WTC11 (cell line): ENCODE measurements around the gene SHANK3. TPM values are rescaled to one million over a fixed set of nuclear protein-coding genes. Genes with fewer than 3 reads are reported as not detected.
A peak's percentile ranks its signal among the peaks of the same experiment; 100 is the strongest.

ENCODE experiments used
- ATAC-seq: fragments of 200-7000 bp; cut with Tn5 transposase; 2 replicates; pipeline ENCODE4 v1.10.0; 2021; ENCODE audit warnings: mild to moderate bottlenecking, moderate library complexity
- CTCF ChIA-PET: fragments of 300-600 bp; sonication (Branson Sonifier 250); formaldehyde crosslinking; loops from one replicate; lab custom pipeline; 2021; ENCODE audit warnings: antibody characterized with exemption; lab: Charles Lee
- POLR2A ChIA-PET: fragments of 350-600 bp; sonication (Branson Sonifier 250); formaldehyde crosslinking; loops from one replicate; lab custom pipeline; 2021; ENCODE audit warnings: antibody characterized with exemption; lab: Charles Lee
- DNase-seq: peaks from one replicate; pipeline ENCODE4 v3.0.0; 2021; ENCODE audit warnings: low spot score
- H3K27ac Mint-ChIP-seq: 2 replicates; pipeline ENCODE4 v1.8.0; 2021; ENCODE audit warnings: mixed read lengths
- H3K27me3 Mint-ChIP-seq: 2 replicates; pipeline ENCODE4 v1.8.0; 2021; ENCODE audit warnings: low read depth, mild to moderate bottlenecking, moderate library complexity, mixed read lengths
- H3K36me3 Mint-ChIP-seq: 2 replicates; pipeline ENCODE4 v1.8.0; 2021; ENCODE audit warnings: mixed read lengths
- H3K4me1 Mint-ChIP-seq: 2 replicates; pipeline ENCODE4 v1.8.0; 2022; ENCODE audit warnings: mixed read lengths
- H3K4me3 Mint-ChIP-seq: 2 replicates; pipeline ENCODE4 v1.8.0; 2021; ENCODE audit warnings: mild to moderate bottlenecking, moderate library complexity, mixed read lengths
- H3K9me3 Mint-ChIP-seq: 2 replicates; pipeline ENCODE4 v1.8.0; 2021; ENCODE audit warnings: mixed read lengths
- ATF1 ChIP-seq: sonication (generic); formaldehyde crosslinking; IDR thresholded peaks from 2 replicates; pipeline ENCODE4 v1.8.1; 2023; ENCODE audit warnings: mild to moderate bottlenecking, moderate library complexity, missing genetic modification reagents
- CREB1 ChIP-seq: sonication (generic); formaldehyde crosslinking; IDR thresholded peaks from 2 replicates; pipeline ENCODE4 v1.8.0; 2023; ENCODE audit warnings: mild to moderate bottlenecking, missing genetic modification reagents
- CREM ChIP-seq: sonication (generic); formaldehyde crosslinking; IDR thresholded peaks from 2 replicates; pipeline ENCODE4 v1.8.1; 2022; ENCODE audit warnings: mild to moderate bottlenecking, missing genetic modification reagents, moderate library complexity
- EMX1 ChIP-seq: fragments of 250-450 bp; sonication (Bioruptor Pico); IDR thresholded peaks from 2 replicates; pipeline ENCODE4 v1.8.0; 2021; ENCODE audit warnings: mild to moderate bottlenecking
- ESRRA ChIP-seq: sonication (generic); formaldehyde crosslinking; IDR thresholded peaks from 2 replicates; pipeline ENCODE4 v1.8.1; 2022; ENCODE audit warnings: mild to moderate bottlenecking, missing genetic modification reagents, borderline replicate concordance
- FOXK1 ChIP-seq: sonication (generic); formaldehyde crosslinking; IDR thresholded peaks from 2 replicates; pipeline ENCODE4 v1.8.0; 2022; ENCODE audit warnings: mild to moderate bottlenecking, moderate library complexity, missing genetic modification reagents
- FOXP1 ChIP-seq: sonication (generic); formaldehyde crosslinking; IDR thresholded peaks from 2 replicates; pipeline ENCODE4 v1.8.0; 2022; ENCODE audit warnings: missing genetic modification reagents, mild to moderate bottlenecking, moderate library complexity, borderline replicate concordance
- JAZF1 ChIP-seq: fragments of 250-450 bp; sonication (Bioruptor Pico); IDR thresholded peaks from 2 replicates; pipeline ENCODE4 v1.9.0; 2021; ENCODE audit warnings: moderate library complexity, mild to moderate bottlenecking, inconsistent platforms
- NR1H2 ChIP-seq: sonication (generic); formaldehyde crosslinking; IDR thresholded peaks from 2 replicates; pipeline ENCODE4 v1.9.0; 2021; ENCODE audit warnings: mild to moderate bottlenecking, moderate library complexity, missing genetic modification reagents
- OVOL2 ChIP-seq: fragments of 250-450 bp; sonication (Bioruptor Pico); IDR thresholded peaks from 2 replicates; pipeline ENCODE4 v1.9.0; 2021; ENCODE audit warnings: mild to moderate bottlenecking, borderline replicate concordance
- RORB ChIP-seq: fragments of 250-450 bp; sonication (Bioruptor Pico); IDR thresholded peaks from 2 replicates; pipeline ENCODE4 v1.9.0; 2021; ENCODE audit warnings: mild to moderate bottlenecking
- SMAD4 ChIP-seq: sonication (generic); formaldehyde crosslinking; IDR thresholded peaks from 2 replicates; pipeline ENCODE4 v1.8.0; 2022; ENCODE audit warnings: mild to moderate bottlenecking, missing genetic modification reagents
- SOX15 ChIP-seq: fragments of 250-450 bp; sonication (Bioruptor Pico); IDR thresholded peaks from 2 replicates; pipeline ENCODE4 v1.9.0; 2021; ENCODE audit warnings: mild to moderate bottlenecking
- TCF7 ChIP-seq: sonication (generic); formaldehyde crosslinking; IDR thresholded peaks from 2 replicates; pipeline ENCODE4 v1.8.0; 2022; ENCODE audit warnings: mild to moderate bottlenecking, low read depth, missing genetic modification reagents, moderate library complexity
- TEAD1 ChIP-seq: sonication (generic); formaldehyde crosslinking; IDR thresholded peaks from 2 replicates; pipeline ENCODE4 v1.8.0; 2022; ENCODE audit warnings: mild to moderate bottlenecking, missing genetic modification reagents
- TEAD4 ChIP-seq: sonication (generic); formaldehyde crosslinking; IDR thresholded peaks from 2 replicates; pipeline ENCODE4 v1.8.0; 2022; ENCODE audit warnings: mild to moderate bottlenecking, missing genetic modification reagents
- TP53 ChIP-seq: sonication (generic); formaldehyde crosslinking; IDR thresholded peaks from 2 replicates; pipeline ENCODE4 v1.8.1; 2023; ENCODE audit warnings: mild to moderate bottlenecking, missing genetic modification reagents
- ZNF121 ChIP-seq: sonication (generic); formaldehyde crosslinking; IDR thresholded peaks from 2 replicates; pipeline ENCODE4 v1.8.0; 2023; ENCODE audit warnings: missing genetic modification reagents
- ZNF416 ChIP-seq: fragments of 250-450 bp; sonication (Bioruptor Pico); IDR thresholded peaks from 2 replicates; pipeline ENCODE4 v1.9.0; 2021; ENCODE audit warnings: mild to moderate bottlenecking, inconsistent platforms
- ZNF423 ChIP-seq: fragments of 250-450 bp; sonication (Bioruptor Pico); IDR thresholded peaks from 2 replicates; pipeline ENCODE4 v2.1.2; 2022; ENCODE audit warnings: mild to moderate bottlenecking, moderate library complexity
- total RNA-seq: library from RNA; stranded (reverse); gene quantifications from 3 replicates; pipeline ENCODE4 v1.2.3, GENCODE V29; 2021
- TF ChIP-seq, protein P1 (sequence below): sonication (generic); formaldehyde crosslinking; IDR thresholded peaks from 2 replicates; pipeline ENCODE4 v1.8.0; 2023; ENCODE audit warnings: missing genetic modification reagents
- TF ChIP-seq, protein P2 (sequence below): sonication (generic); formaldehyde crosslinking; IDR thresholded peaks from 2 replicates; pipeline ENCODE4 v1.8.1; 2023; ENCODE audit warnings: mild to moderate bottlenecking, missing genetic modification reagents, moderate library complexity
- TF ChIP-seq, protein P3 (sequence below): sonication (generic); formaldehyde crosslinking; conservative IDR thresholded peaks from 2 replicates; pipeline ENCODE4 v1.8.1; 2022; ENCODE audit warnings: mild to moderate bottlenecking, missing genetic modification reagents
- TF ChIP-seq, protein P4 (sequence below): fragments of 250-450 bp; sonication (Bioruptor Pico); IDR thresholded peaks from 2 replicates; pipeline ENCODE4 v1.9.0; 2021; ENCODE audit warnings: mild to moderate bottlenecking
- TF ChIP-seq, protein P5 (sequence below): sonication (generic); formaldehyde crosslinking; IDR thresholded peaks from 2 replicates; pipeline ENCODE4 v1.8.1; 2022; ENCODE audit warnings: mild to moderate bottlenecking, moderate library complexity, missing genetic modification reagents
- TF ChIP-seq, protein P6 (sequence below): sonication (generic); formaldehyde crosslinking; IDR thresholded peaks from 2 replicates; pipeline ENCODE4 v1.8.0; 2023; ENCODE audit warnings: missing genetic modification reagents, mild to moderate bottlenecking, borderline replicate concordance
- TF ChIP-seq, protein P7 (sequence below): sonication (generic); formaldehyde crosslinking; IDR thresholded peaks from 2 replicates; pipeline ENCODE4 v1.8.1; 2023; ENCODE audit warnings: mild to moderate bottlenecking, moderate library complexity, missing genetic modification reagents

The SHANK3 gene
- total RNA-seq, 1 experiment from 2014 or later: 9.6 TPM

DNA sequence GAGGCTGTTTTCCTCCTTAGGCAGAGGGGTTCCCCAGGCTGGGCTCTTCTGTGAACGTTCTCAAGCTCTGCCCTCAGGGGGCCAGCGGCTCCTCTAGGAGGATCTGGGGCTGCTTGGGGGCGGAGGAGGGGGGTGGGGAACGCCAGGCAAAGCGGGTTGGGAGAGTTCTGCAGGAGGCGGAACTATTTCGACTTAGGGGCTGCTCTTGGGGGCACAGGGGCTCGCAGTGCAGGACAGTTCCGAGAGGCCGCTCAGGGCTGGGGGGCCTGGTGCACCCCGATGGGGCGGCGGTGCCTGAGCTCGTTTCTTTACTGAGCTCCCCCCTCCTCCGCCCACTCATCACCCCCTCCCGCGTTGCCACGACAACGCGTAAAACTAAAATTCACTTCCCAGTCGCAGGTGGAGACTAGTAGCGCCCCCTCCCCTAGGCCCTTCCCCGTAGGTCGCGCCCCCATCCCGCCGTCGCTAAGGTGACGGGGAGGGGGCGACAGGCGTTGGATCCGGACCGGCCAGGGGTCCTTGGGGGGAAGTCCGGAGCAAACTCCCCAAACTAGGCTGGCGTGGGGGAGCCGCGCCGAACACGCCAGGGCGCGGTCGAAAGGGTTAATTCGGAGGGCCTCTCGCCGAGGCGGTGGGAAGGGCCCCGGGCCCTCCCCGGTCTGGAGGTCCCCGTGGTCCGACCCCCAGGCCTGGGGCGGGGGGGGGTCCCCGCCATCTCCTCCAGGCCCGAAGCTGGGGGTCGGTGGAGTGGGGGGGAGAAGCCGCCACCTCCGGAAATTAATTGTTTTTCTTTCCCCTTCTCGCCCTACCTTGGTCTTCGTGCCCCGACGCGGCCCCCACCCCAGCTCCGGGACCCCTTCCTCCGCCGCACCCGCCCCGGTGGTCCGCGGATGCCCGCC, 857 bp downstream of the SHANK3 start:
- no peak for TF ChIP-seq RORB (CRISPR knock-in tag)
- TF ChIP-seq, protein P1, sequence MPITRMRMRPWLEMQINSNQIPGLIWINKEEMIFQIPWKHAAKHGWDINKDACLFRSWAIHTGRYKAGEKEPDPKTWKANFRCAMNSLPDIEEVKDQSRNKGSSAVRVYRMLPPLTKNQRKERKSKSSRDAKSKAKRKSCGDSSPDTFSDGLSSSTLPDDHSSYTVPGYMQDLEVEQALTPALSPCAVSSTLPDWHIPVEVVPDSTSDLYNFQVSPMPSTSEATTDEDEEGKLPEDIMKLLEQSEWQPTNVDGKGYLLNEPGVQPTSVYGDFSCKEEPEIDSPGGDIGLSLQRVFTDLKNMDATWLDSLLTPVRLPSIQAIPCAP (CRISPR knock-in tag): no peak
- no peak for TF ChIP-seq TEAD4
- TF ChIP-seq, protein P2, sequence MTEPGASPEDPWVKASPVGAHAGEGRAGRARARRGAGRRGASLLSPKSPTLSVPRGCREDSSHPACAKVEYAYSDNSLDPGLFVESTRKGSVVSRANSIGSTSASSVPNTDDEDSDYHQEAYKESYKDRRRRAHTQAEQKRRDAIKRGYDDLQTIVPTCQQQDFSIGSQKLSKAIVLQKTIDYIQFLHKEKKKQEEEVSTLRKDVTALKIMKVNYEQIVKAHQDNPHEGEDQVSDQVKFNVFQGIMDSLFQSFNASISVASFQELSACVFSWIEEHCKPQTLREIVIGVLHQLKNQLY: no peak
- TF ChIP-seq, protein P3, sequence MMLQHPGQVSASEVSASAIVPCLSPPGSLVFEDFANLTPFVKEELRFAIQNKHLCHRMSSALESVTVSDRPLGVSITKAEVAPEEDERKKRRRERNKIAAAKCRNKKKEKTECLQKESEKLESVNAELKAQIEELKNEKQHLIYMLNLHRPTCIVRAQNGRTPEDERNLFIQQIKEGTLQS (CRISPR knock-in tag): no peak
- no peak for TF ChIP-seq ZNF423 (CRISPR knock-in tag)
- TF ChIP-seq NR1H2 (CRISPR knock-in tag): no peak
- no peak for TF ChIP-seq FOXP1 (CRISPR knock-in tag)
- TF ChIP-seq EMX1 (CRISPR knock-in tag): no peak
- TF ChIP-seq TCF7 (CRISPR knock-in tag): no peak
- no peak for TF ChIP-seq CREB1 (CRISPR knock-in tag)
- TF ChIP-seq JAZF1: no peak
- no peak for TF ChIP-seq TEAD1 (CRISPR knock-in tag)
- no peak for TF ChIP-seq OVOL2 (CRISPR knock-in tag)
- TF ChIP-seq SOX15 (CRISPR knock-in tag): no peak
- TF ChIP-seq FOXK1: no peak
- no peak for TF ChIP-seq SMAD4
- H3K9me3 Mint-ChIP-seq: no peaks in the 10 kb centered on the region
- H3K27ac Mint-ChIP-seq: no peak overlapping the region
- H3K27me3 Mint-ChIP-seq: peaks cover 54% of the 10 kb centered on the region
- ATAC-seq (peak; percentile 3; the same call in 1 of the 2 replicates), DNase-seq (peak; percentile 41)
- peaks cover 3% of the 10 kb centered on the region; the same call in 1 of the 2 replicates for H3K36me3 Mint-ChIP-seq
- ChIA-PET CTCF (interaction anchor here (0.6 to 3.0 kb wide), 10 partner anchors 26 to 423 kb away, joined by 3 to 22 read pairs (median 6); partner anchors contain the start of gene ARSA), POLR2A (no interaction called here)
- H3K4me1 Mint-ChIP-seq: peaks cover 13% of the 10 kb centered on the region
- peak overlapping the region; percentile 63 for H3K4me3 Mint-ChIP-seq

DNA sequence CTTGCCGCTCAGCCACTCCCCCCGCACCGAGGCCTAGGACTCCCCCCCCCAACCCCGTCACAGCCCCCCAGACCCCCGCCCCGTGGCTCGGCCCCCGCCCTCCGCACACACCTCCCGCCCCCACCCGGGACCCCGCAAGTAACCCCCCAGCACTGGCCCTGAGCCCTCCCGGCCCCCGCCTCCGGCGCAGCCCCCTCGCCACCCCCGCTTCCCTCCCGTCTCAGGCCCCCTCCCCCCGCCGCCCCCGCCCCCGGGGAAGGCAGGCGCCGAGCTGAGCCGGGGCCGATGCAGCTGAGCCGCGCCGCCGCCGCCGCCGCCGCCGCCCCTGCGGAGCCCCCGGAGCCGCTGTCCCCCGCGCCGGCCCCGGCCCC, 1.5 kb downstream of the SHANK3 start:
- ChIA-PET CTCF (interaction anchor here (0.6 to 3.0 kb wide), 7 partner anchors 25 to 408 kb away, joined by 3 to 22 read pairs (median 6); partner anchors contain the start of gene ARSA), POLR2A (no interaction called here)
- Mint-ChIP-seq H3K4me1 (peaks cover 13% of the 10 kb centered on the region), H3K4me3 (no peak overlapping the region; the same call in 1 of the 2 replicates), H3K36me3 (peaks cover 3% of the 10 kb centered on the region; the same call in 1 of the 2 replicates), H3K27ac (no peak overlapping the region), H3K27me3 (peaks cover 50% of the 10 kb centered on the region), H3K9me3 (no peaks in the 10 kb centered on the region)
- no peak for DNase-seq
- no peak for ATAC-seq
- TF ChIP-seq SMAD4 (no peak), ATF1 (no peak), CREM (CRISPR knock-in tag) (no peak), ZNF416 (CRISPR knock-in tag) (no peak), ESRRA (CRISPR knock-in tag) (no peak), TP53 (CRISPR knock-in tag) (no peak), ZNF121 (CRISPR knock-in tag) (no peak)
- TF ChIP-seq, protein P4, sequence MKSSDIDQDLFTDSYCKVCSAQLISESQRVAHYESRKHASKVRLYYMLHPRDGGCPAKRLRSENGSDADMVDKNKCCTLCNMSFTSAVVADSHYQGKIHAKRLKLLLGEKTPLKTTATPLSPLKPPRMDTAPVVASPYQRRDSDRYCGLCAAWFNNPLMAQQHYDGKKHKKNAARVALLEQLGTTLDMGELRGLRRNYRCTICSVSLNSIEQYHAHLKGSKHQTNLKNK (CRISPR knock-in tag): no peak
- TF ChIP-seq, protein P5, sequence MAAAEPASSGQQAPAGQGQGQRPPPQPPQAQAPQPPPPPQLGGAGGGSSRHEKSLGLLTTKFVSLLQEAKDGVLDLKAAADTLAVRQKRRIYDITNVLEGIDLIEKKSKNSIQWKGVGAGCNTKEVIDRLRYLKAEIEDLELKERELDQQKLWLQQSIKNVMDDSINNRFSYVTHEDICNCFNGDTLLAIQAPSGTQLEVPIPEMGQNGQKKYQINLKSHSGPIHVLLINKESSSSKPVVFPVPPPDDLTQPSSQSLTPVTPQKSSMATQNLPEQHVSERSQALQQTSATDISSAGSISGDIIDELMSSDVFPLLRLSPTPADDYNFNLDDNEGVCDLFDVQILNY: no peak
- TF ChIP-seq, protein P6, sequence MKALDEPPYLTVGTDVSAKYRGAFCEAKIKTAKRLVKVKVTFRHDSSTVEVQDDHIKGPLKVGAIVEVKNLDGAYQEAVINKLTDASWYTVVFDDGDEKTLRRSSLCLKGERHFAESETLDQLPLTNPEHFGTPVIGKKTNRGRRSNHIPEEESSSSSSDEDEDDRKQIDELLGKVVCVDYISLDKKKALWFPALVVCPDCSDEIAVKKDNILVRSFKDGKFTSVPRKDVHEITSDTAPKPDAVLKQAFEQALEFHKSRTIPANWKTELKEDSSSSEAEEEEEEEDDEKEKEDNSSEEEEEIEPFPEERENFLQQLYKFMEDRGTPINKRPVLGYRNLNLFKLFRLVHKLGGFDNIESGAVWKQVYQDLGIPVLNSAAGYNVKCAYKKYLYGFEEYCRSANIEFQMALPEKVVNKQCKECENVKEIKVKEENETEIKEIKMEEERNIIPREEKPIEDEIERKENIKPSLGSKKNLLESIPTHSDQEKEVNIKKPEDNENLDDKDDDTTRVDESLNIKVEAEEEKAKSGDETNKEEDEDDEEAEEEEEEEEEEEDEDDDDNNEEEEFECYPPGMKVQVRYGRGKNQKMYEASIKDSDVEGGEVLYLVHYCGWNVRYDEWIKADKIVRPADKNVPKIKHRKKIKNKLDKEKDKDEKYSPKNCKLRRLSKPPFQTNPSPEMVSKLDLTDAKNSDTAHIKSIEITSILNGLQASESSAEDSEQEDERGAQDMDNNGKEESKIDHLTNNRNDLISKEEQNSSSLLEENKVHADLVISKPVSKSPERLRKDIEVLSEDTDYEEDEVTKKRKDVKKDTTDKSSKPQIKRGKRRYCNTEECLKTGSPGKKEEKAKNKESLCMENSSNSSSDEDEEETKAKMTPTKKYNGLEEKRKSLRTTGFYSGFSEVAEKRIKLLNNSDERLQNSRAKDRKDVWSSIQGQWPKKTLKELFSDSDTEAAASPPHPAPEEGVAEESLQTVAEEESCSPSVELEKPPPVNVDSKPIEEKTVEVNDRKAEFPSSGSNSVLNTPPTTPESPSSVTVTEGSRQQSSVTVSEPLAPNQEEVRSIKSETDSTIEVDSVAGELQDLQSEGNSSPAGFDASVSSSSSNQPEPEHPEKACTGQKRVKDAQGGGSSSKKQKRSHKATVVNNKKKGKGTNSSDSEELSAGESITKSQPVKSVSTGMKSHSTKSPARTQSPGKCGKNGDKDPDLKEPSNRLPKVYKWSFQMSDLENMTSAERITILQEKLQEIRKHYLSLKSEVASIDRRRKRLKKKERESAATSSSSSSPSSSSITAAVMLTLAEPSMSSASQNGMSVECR (CRISPR knock-in tag): no peak
- TF ChIP-seq, protein P7, sequence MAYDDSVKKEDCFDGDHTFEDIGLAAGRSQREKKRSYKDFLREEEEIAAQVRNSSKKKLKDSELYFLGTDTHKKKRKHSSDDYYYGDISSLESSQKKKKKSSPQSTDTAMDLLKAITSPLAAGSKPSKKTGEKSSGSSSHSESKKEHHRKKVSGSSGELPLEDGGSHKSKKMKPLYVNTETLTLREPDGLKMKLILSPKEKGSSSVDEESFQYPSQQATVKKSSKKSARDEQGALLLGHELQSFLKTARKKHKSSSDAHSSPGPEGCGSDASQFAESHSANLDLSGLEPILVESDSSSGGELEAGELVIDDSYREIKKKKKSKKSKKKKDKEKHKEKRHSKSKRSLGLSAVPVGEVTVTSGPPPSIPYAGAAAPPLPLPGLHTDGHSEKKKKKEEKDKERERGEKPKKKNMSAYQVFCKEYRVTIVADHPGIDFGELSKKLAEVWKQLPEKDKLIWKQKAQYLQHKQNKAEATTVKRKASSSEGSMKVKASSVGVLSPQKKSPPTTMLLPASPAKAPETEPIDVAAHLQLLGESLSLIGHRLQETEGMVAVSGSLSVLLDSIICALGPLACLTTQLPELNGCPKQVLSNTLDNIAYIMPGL (CRISPR knock-in tag): no peak
